Measurements from ENCODE around the gene TGFB1I1.

The TGFB1I1 gene

DNA sequence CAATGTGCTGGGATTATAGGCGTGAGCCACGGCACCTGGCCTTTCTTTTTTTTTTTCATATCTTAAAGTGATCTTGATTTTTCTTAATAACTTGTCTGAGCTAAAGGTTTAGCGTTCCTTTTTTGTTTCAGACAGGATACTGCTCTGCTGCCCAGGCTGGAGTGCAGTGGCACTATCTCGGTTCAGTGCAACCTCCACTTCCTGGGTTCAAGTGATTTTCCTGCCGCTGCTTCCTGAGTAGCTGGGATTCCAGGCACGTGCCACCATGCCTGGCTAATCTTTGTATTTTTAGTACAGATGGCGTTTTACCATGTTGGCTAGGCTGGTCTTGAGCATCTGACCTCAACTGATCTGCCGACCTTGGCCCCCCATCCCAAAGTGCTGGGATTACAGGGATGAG is 32.2 kb downstream of the TGFB1I1 start:
- Histone ChIP-seq H3K4me1 (ENCODE audit: low read length) (peaks cover 26% of the 10 kb centered on the region), H3K9ac (ENCODE audit: low read length) (no peak overlapping the region), H3K79me2 (ENCODE audit: low read length) (peaks cover 24% of the 10 kb centered on the region), H4K20me1 (ENCODE audit: insufficient read depth, low read length) (peaks cover 6% of the 10 kb centered on the region; the same call in 1 of the 2 replicates), H2AFZ (ENCODE audit: low read depth, low read length) (no peak overlapping the region), H3K9me3 (ENCODE audit: insufficient read depth, low read length) (no peaks in the 10 kb centered on the region), H3K27me3 (ENCODE audit: low read depth, low read length) (no peaks in the 10 kb centered on the region), H3K4me2 (ENCODE audit: low read length) (no peak overlapping the region), H3K36me3 (replicated peaks; ENCODE audit: low read depth, low read length) (peaks cover 8% of the 10 kb centered on the region), H3K27ac (ENCODE audit: low read length) (no peak overlapping the region), H3K4me3 (ENCODE audit: low read length) (no peak overlapping the region)
- TF ChIP-seq, protein P1, sequence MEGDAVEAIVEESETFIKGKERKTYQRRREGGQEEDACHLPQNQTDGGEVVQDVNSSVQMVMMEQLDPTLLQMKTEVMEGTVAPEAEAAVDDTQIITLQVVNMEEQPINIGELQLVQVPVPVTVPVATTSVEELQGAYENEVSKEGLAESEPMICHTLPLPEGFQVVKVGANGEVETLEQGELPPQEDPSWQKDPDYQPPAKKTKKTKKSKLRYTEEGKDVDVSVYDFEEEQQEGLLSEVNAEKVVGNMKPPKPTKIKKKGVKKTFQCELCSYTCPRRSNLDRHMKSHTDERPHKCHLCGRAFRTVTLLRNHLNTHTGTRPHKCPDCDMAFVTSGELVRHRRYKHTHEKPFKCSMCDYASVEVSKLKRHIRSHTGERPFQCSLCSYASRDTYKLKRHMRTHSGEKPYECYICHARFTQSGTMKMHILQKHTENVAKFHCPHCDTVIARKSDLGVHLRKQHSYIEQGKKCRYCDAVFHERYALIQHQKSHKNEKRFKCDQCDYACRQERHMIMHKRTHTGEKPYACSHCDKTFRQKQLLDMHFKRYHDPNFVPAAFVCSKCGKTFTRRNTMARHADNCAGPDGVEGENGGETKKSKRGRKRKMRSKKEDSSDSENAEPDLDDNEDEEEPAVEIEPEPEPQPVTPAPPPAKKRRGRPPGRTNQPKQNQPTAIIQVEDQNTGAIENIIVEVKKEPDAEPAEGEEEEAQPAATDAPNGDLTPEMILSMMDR (IDR thresholded peaks at IDR 0.05; ENCODE audit: low read depth, low read length), result no peak
- TF ChIP-seq EZH2phosphoT487 (IDR thresholded peaks at IDR 0.05; ENCODE audit: low read depth), result no peak

DNA sequence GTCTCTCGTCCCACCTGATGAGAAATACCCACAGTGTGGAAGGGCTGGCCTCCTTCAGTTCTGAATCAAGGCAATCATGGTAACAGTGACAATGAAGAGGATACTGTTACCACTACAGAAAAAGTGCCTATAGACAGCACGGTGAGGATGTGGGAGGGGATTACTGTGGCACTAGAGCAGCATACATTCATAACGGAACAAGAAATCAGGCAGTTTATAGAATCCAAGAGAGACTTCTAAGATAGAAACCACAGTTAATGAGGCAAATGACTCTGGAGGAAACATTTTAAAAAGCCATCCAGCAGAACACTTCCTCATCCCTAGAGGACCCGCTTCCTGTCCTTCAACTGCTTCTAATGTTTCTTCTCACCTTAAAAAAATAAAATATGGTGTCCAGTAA is 33.5 kb downstream of the TGFB1I1 start:
- Histone ChIP-seq H3K4me1 (ENCODE audit: low read length) (peaks cover 27% of the 10 kb centered on the region), H3K4me2 (ENCODE audit: low read length) (peak overlapping the region; percentile 25; the same call in 1 of the 2 replicates), H3K27me3 (ENCODE audit: low read depth, low read length) (no peaks in the 10 kb centered on the region), H3K79me2 (ENCODE audit: low read length) (peaks cover 25% of the 10 kb centered on the region), H2AFZ (ENCODE audit: low read depth, low read length) (no peak overlapping the region), H4K20me1 (ENCODE audit: insufficient read depth, low read length) (peaks cover 6% of the 10 kb centered on the region; the same call in 1 of the 2 replicates), H3K9me3 (ENCODE audit: insufficient read depth, low read length) (no peaks in the 10 kb centered on the region), H3K9ac (ENCODE audit: low read length) (no peak overlapping the region), H3K4me3 (ENCODE audit: low read length) (no peak overlapping the region), H3K36me3 (replicated peaks; ENCODE audit: low read depth, low read length) (peaks cover 4% of the 10 kb centered on the region), H3K27ac (ENCODE audit: low read length) (peak overlapping the region; percentile 46)
- TF ChIP-seq EZH2phosphoT487 (IDR thresholded peaks at IDR 0.05; ENCODE audit: low read depth), result no peak
- TF ChIP-seq, protein P1 (IDR thresholded peaks at IDR 0.05; ENCODE audit: low read depth, low read length), result no peak

GRCh38 chr16:31507617-31507928 is 35.6 kb downstream of the TGFB1I1 start:
- no peak for TF ChIP-seq EZH2phosphoT487 (IDR thresholded peaks at IDR 0.05; ENCODE audit: low read depth)
- TF ChIP-seq, protein P1 (IDR thresholded peaks at IDR 0.05; ENCODE audit: low read depth, low read length), result no peak
- H3K36me3 ChIP-seq (replicated peaks; ENCODE audit: low read depth, low read length), result peaks cover 4% of the 10 kb centered on the region
- peaks cover 25% of the 10 kb centered on the region for H3K79me2 ChIP-seq (ENCODE audit: low read length)
- peak overlapping the region; percentile 79 for H3K9ac ChIP-seq (ENCODE audit: low read length)
- peak overlapping the region; percentile 91 for H3K4me2 ChIP-seq (ENCODE audit: low read length)
- H3K27me3 ChIP-seq (ENCODE audit: low read depth, low read length), result no peaks in the 10 kb centered on the region
- H2AFZ ChIP-seq (ENCODE audit: low read depth, low read length), result no peak overlapping the region
- peaks cover 6% of the 10 kb centered on the region; the same call in 1 of the 2 replicates for H4K20me1 ChIP-seq (ENCODE audit: insufficient read depth, low read length)
- peaks cover 30% of the 10 kb centered on the region for H3K4me1 ChIP-seq (ENCODE audit: low read length)
- no peaks in the 10 kb centered on the region for H3K9me3 ChIP-seq (ENCODE audit: insufficient read depth, low read length)
- peak overlapping the region; percentile 52; the same call in 1 of the 2 replicates for H3K27ac ChIP-seq (ENCODE audit: low read length)
- peak overlapping the region; percentile 81 for H3K4me3 ChIP-seq (ENCODE audit: low read length)

GRCh38 chr16:31507929-31508705 is 36.2 kb downstream of the TGFB1I1 start, which contains the start of gene RUSF1:
TSS of gene RUSF1 (minus strand) at chr16:31508391. CDS start at chr16:31508373, 18 bp downstream.
- Histone ChIP-seq H3K27ac (ENCODE audit: low read length) (peak within 1 kb of the TSS; percentile 52), H3K27me3 (ENCODE audit: low read depth, low read length) (no peaks in the 10 kb centered on the region), H3K4me3 (ENCODE audit: low read length) (peak within 1 kb of the TSS; percentile 81), H3K79me2 (ENCODE audit: low read length) (peaks cover 25% of the 10 kb centered on the region), H2AFZ (ENCODE audit: low read depth, low read length) (peak within 1 kb of the TSS; percentile 65), H3K4me1 (ENCODE audit: low read length) (peaks cover 30% of the 10 kb centered on the region), H4K20me1 (ENCODE audit: insufficient read depth, low read length) (peaks cover 6% of the 10 kb centered on the region; the same call in 1 of the 2 replicates), H3K9ac (ENCODE audit: low read length) (peak within 1 kb of the TSS; percentile 79), H3K36me3 (replicated peaks; ENCODE audit: low read depth, low read length) (peaks cover 4% of the 10 kb centered on the region), H3K9me3 (ENCODE audit: insufficient read depth, low read length) (no peaks in the 10 kb centered on the region), H3K4me2 (ENCODE audit: low read length) (peak within 1 kb of the TSS; percentile 91)
- no peak for TF ChIP-seq EZH2phosphoT487 (IDR thresholded peaks at IDR 0.05; ENCODE audit: low read depth)
- TF ChIP-seq, protein P1 (IDR thresholded peaks at IDR 0.05; ENCODE audit: low read depth, low read length), result no peak
